Upper lobe of left lung (tissue), 6 donors: Measurements from ENCODE around the gene HDAC8. TPM values are rescaled to one million over a fixed set of nuclear protein-coding genes. Genes with fewer than 3 reads are reported as not detected.

Experiments used
- ATAC-seq, 2 donors: fragments of 200-7000 bp; cut with Tn5 transposase; one replicate each; pipeline ENCODE4 v1.9.1; 2022; ENCODE audit warnings: mild to moderate bottlenecking in 2 of 2, moderate library complexity in 2 of 2; ENCODE audit not compliant: low FRiP score in 2 of 2
- DNase-seq, 2 donors: peaks; one replicate each; pipeline ENCODE4 v3.0.0-alpha.2; 2019 to 2020
- H3K27ac ChIP-seq, 4 donors: fragments of 200-600 bp; sonication (generic); one replicate each; pipeline ENCODE4 v1.5.1; 2016 to 2019
- H3K27me3 ChIP-seq, 4 donors: fragments of 200-600 bp; sonication (generic); one replicate each; pipeline ENCODE4 v1.5.1; 2017 to 2019
- H3K36me3 ChIP-seq, 4 donors: fragments of 200-600 bp; sonication (generic); one replicate each; pipeline ENCODE4 v1.5.1; 2016 to 2019
- H3K4me1 ChIP-seq, 4 donors: fragments of 200-600 bp; sonication (generic); one replicate each; pipeline ENCODE4 v1.5.1; 2018 to 2019
- H3K4me3 ChIP-seq, 4 donors: fragments of 200-600 bp; sonication (generic); one replicate each; pipeline ENCODE4 v1.5.1; 2017 to 2019; ENCODE audit warnings: mild to moderate bottlenecking in 2 of 4, moderate library complexity in 1 of 4
- H3K9me3 ChIP-seq, 4 donors: fragments of 200-600 bp; sonication (generic); one replicate each; pipeline ENCODE4 v1.5.1; 2018 to 2019
- EP300 ChIP-seq, 4 donors: sonication (generic); formaldehyde crosslinking; IDR thresholded peaks; one replicate each; pipeline ENCODE4 v1.5.1; 2017; ENCODE audit warnings: antibody characterized with exemption in 4 of 4, control low read depth in 2 of 4
- POLR2A ChIP-seq, 4 donors: fragments of 450-650 bp; IDR thresholded peaks; one replicate each; pipeline ENCODE4 v1.5.1; 2016 to 2017; ENCODE audit warnings: antibody characterized with exemption in 4 of 4, mild to moderate bottlenecking in 2 of 4
- POLR2AphosphoS5 ChIP-seq, 2 donors: sonication (generic); formaldehyde crosslinking; IDR thresholded peaks; one replicate each; pipeline ENCODE4 v1.5.1; 2017; ENCODE audit warnings: antibody characterized with exemption in 2 of 2
- WGBS, 2 donors: methylation state at CpG; one replicate each; pipeline ENCODE4 v1.1.5; 2017 to 2018; 5-methylcytosine and 5-hydroxymethylcytosine counted together
- total RNA-seq, 6 donors: library from RNA; depleted of rRNA in 4 of 6; stranded (reverse); fragments of >200 nt in 4 of 6; gene quantifications; one replicate each; pipeline versions ENCODE4 v1.1.0 to v1.2.1, GENCODE V29; 2016 to 2021
- TF ChIP-seq, protein P1 (sequence below), 6 experiments: fragments of 450-650 bp in 4 of 6; fragments of 200-600 bp in 2 of 6; sonication (generic) in 2 of 6; IDR thresholded peaks; one replicate each; pipeline ENCODE4 v1.5.1; 2016 to 2019; ENCODE audit warnings: antibody characterized with exemption in 6 of 6
- donor health status: DM: no; HTN: no; CAD: no; lungs with moderate emphysema.
- donor health status: DM: no; HTN: yes; CAD: no; lungs with severe emphysema.

The HDAC8 gene
- total RNA-seq, 6 donors from 2014 or later: 21.5 to 56.6 (median 35.0) TPM

DNA sequence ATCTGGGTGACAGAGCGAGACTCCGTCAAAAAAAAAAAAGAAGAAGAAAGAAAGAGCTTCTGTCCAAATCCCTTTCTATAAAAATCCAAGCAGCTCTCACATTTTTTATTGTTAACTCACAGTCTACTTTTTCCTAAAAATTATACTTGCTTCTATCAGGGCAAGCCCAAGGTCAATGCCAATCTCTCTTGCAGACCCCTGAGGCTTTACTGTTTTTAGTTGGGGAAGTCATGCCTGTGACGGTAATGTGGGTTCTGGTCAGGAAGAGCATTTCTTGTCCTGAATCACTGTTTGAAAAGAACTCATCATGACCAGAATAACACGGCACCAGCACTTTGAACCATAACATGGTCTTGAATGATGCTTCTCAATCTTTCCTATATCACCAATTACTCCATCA is 212.3 kb downstream of the HDAC8 start:
- DNase-seq (no peak), ATAC-seq (no peak)
- TF ChIP-seq POLR2AphosphoS5 (IDR thresholded peaks at IDR 0.05) (no peak), POLR2A (IDR thresholded peaks at IDR 0.05) (no peak), EP300 (IDR thresholded peaks at IDR 0.05) (no peak)
- TF ChIP-seq, protein P1, sequence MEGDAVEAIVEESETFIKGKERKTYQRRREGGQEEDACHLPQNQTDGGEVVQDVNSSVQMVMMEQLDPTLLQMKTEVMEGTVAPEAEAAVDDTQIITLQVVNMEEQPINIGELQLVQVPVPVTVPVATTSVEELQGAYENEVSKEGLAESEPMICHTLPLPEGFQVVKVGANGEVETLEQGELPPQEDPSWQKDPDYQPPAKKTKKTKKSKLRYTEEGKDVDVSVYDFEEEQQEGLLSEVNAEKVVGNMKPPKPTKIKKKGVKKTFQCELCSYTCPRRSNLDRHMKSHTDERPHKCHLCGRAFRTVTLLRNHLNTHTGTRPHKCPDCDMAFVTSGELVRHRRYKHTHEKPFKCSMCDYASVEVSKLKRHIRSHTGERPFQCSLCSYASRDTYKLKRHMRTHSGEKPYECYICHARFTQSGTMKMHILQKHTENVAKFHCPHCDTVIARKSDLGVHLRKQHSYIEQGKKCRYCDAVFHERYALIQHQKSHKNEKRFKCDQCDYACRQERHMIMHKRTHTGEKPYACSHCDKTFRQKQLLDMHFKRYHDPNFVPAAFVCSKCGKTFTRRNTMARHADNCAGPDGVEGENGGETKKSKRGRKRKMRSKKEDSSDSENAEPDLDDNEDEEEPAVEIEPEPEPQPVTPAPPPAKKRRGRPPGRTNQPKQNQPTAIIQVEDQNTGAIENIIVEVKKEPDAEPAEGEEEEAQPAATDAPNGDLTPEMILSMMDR (IDR thresholded peaks at IDR 0.05): no peak
- Histone ChIP-seq H3K27me3 (no peaks in the 10 kb centered on the region), H3K9me3 (no peaks in the 10 kb centered on the region), H3K36me3 (no peaks in the 10 kb centered on the region), H3K4me3 (no peak overlapping the region), H3K4me1 (no peaks in the 10 kb centered on the region), H3K27ac (no peak overlapping the region)
- 87 to 98% methylated on average over 4 of the region's 4 CpGs for WGBS, 2 donors

DNA sequence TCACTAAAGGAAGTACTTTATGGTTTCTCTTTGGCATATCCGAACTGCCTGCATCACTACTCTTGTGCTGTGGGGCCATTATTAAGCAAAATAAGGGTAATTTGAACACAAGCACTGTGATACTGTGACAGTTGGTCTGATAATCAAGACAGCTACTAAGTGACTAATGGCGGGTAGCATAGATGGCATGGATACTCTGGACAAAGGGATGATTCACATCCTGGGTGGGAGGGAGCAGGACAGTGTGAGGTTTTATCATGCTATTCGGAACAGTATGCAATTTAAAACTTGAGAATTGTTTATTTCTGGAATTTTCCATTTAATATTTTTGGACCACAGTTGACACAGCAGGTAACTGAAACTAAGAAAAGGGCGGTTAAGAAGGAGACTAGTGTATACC is 214.3 kb downstream of the HDAC8 start:
- no peaks in the 10 kb centered on the region for H3K4me1 ChIP-seq
- DNase-seq (no peak), ATAC-seq (no peak)
- no peaks in the 10 kb centered on the region for H3K36me3 ChIP-seq
- H3K27ac ChIP-seq: no peak overlapping the region
- H3K4me3 ChIP-seq: no peak overlapping the region
- 73 to 96% methylated on average over 4 of the region's 4 CpGs for WGBS, 2 donors
- H3K27me3 ChIP-seq: no peaks in the 10 kb centered on the region
- no peaks in the 10 kb centered on the region for H3K9me3 ChIP-seq
- TF ChIP-seq POLR2A (IDR thresholded peaks at IDR 0.05) (no peak), POLR2AphosphoS5 (IDR thresholded peaks at IDR 0.05) (no peak), EP300 (IDR thresholded peaks at IDR 0.05) (no peak)
- TF ChIP-seq, protein P1 (IDR thresholded peaks at IDR 0.05): no peak

DNA sequence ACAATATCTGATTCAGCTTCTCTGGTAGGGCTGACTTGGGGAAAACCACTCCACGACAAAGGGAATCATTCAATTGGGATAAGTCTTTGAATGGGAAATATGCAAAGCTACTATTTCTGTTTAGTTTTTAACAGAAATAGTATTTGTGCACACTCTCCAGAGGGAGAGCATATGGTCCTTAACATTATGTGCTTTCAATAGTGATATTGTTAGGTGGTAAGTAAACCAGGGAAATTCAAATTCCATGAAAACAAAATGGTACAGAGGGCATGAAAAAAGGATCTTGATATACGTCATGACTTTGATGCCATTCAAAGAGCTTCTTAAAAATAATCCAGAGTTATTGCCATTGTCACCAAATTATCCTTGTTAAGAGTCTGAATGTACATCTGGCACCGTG is 219.9 kb downstream of the HDAC8 start:
- no peak overlapping the region for H3K27ac ChIP-seq
- H3K4me3 ChIP-seq: no peak overlapping the region
- no peaks in the 10 kb centered on the region for H3K4me1 ChIP-seq
- no peaks in the 10 kb centered on the region for H3K27me3 ChIP-seq
- H3K9me3 ChIP-seq: no peaks in the 10 kb centered on the region
- TF ChIP-seq EP300 (IDR thresholded peaks at IDR 0.05): no peak
- no peak for TF ChIP-seq POLR2A (IDR thresholded peaks at IDR 0.05)
- TF ChIP-seq, protein P1 (IDR thresholded peaks at IDR 0.05): no peak
- DNase-seq: no peak
- peaks cover 0 to 13% (median 5%) of the 10 kb centered on the region in 4 donors for H3K36me3 ChIP-seq
- WGBS, 2 donors: 68 to 95% methylated on average over 3 of the region's 3 CpGs
- no peak for ATAC-seq

DNA sequence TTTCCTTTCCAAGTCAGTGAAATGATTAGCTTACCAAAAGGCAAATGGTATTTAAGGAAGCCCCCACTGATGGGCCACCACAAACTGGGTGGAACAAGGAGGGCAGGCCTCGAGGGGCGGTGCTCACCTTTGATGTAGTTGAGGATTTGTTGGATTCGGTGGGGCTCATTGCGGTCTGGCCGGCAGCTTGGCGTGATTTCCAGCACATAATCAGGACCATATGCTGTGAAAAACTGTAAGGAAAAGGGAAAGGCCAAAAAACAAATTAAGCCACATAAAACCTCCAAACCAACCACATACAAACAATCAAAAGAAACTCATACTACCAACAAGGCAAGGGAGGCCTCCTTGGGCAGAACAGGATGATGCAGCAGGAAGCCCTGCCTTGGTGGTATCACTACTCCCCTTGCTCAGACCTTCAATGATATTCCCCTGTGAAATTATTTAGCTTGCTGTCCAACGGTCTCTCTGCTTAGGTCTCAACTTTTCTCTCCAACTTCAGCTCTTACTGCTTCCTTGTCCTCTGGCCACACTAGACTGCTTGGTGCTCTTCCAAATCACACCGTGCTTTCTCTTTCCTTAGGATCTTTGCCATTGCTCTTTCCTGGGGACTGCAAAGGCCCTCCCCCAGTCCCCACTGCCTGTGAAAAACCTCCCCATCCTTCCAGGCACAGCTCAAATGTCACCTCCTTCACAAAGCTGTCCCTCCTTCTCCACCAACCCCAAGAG is 220.9 kb downstream of the HDAC8 start:
- no peaks in the 10 kb centered on the region for H3K27me3 ChIP-seq

More for the DNA sequence above, 220.9 kb downstream of the HDAC8 start:
- Histone ChIP-seq H3K36me3 (peaks cover 0 to 13% (median 5%) of the 10 kb centered on the region in 4 donors), H3K9me3 (no peaks in the 10 kb centered on the region), H3K27ac (no peak overlapping the region), H3K4me3 (no peak overlapping the region), H3K4me1 (no peaks in the 10 kb centered on the region)
- peak in 1 of 2 donors; percentile 48 for ATAC-seq
- TF ChIP-seq EP300 (IDR thresholded peaks at IDR 0.05): no peak
- TF ChIP-seq, protein P1 (IDR thresholded peaks at IDR 0.05): no peak
- TF ChIP-seq POLR2AphosphoS5 (IDR thresholded peaks at IDR 0.05): no peak
- no peak for TF ChIP-seq POLR2A (IDR thresholded peaks at IDR 0.05)
- 79 to 82% methylated on average over 8 of the region's 8 CpGs for WGBS, 2 donors
- DNase-seq: no peak
